ENCODE measurements around the gene TSPAN4.

The TSPAN4 gene

DNA sequence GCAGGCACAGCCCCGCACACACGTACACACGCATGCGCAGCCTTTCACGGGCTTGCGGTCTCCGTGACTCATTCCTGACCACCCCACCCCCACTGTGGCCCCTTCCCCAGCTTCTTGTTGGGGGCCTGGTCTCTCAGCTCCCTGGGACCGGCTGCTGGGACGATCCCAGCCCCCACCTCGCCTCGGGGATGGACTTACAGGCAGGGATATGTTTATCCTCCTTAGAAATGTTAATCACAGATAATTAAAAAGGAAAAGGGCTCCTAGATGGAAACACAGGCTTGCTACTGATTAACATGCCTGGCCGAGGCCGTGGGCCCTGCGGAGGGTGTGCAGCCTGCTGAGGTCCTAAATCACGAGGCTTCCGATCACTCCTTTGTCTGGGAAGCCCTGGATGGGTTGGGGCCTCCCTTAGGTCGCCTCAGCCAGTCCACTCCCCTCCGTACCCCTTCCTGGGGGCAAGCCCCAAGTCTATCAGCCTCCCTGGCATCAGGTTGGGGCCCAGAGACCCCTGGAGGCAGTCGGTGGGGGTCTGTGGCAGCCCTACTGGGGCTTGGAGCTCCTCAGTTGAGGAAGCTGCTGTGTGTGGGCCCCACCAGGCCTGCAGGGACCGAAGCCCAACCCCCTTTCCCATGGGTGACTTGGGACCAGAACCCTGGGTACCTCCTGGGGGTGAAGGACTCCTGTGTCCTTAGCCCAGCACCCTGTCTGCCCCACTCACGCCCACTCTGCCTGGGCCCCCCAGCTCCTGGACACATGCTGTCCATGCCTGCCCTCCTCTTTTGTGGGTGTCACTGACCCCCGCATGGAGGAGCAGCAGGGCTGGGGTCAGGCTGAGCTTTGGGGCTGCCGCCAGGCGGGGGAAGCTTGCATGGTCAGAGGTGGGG is 20.6 kb downstream of the TSPAN4 start:
- Mint-ChIP-seq H3K27me3 (ENCODE audit: low read depth) (no peaks in the 10 kb centered on the region), H3K27ac (peak overlapping the region; percentile 88 to 92 (median 90)), H3K9me3 (no peaks in the 10 kb centered on the region), H3K4me3 (peak overlapping the region; percentile 32 to 61 (median 55)), H3K4me1 (peaks cover 19% of the 10 kb centered on the region), H3K36me3 (ENCODE audit: low read depth) (no peaks in the 10 kb centered on the region)
- TF ChIP-seq, protein P1, sequence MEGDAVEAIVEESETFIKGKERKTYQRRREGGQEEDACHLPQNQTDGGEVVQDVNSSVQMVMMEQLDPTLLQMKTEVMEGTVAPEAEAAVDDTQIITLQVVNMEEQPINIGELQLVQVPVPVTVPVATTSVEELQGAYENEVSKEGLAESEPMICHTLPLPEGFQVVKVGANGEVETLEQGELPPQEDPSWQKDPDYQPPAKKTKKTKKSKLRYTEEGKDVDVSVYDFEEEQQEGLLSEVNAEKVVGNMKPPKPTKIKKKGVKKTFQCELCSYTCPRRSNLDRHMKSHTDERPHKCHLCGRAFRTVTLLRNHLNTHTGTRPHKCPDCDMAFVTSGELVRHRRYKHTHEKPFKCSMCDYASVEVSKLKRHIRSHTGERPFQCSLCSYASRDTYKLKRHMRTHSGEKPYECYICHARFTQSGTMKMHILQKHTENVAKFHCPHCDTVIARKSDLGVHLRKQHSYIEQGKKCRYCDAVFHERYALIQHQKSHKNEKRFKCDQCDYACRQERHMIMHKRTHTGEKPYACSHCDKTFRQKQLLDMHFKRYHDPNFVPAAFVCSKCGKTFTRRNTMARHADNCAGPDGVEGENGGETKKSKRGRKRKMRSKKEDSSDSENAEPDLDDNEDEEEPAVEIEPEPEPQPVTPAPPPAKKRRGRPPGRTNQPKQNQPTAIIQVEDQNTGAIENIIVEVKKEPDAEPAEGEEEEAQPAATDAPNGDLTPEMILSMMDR (IDR thresholded peaks at IDR 0.05; ENCODE audit: unreplicated experiment in 3 of 3), result no peak

DNA sequence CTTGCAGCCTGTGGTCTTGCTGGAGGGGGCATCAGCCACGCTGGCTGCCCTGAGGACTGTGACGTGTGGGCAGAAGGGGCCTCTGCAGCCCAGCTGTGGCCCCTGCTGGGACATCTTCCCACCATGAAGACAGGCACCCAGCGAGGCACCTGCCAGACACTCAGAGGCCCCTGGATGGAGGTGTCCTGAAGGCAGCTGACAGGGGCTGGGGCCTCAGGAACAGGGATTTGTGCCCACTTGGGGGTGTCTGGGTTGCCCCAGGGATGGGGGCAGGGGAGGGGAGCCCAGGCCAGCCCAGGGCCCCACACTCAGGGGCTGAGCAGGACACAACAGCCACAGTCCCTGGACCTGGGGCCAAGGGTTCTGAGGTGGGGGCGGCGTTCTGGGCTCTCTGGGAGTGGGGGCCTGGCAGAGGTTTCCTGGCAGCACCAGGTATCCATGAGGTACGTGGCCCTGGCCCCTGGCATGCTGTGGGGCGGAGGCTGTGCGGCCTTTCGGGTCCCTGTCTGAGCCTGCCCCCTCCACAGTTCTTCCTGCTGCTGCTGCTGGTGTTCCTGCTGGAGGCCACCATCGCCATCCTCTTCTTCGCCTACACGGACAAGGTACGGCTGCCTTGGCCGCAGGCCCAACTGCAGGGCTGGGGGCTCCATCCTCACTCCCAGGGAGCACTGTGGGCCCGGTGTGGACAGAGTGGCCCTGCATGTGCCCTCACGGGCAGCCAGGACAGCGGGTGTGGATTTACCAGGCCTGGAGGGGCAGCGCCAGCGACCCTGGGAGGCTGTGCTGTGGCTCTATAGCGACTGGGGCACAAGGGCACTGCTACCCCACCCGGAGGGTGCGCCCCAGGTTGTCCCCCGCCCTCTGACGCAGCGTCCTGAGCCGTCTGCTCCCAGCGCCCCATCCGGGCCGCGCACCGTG is 21.5 kb downstream of the TSPAN4 start:
- TF ChIP-seq, protein P1 (IDR thresholded peaks at IDR 0.05; ENCODE audit: unreplicated experiment in 3 of 3), result no peak
- peaks cover 19% of the 10 kb centered on the region for H3K4me1 Mint-ChIP-seq
- H3K36me3 Mint-ChIP-seq (ENCODE audit: low read depth), result no peaks in the 10 kb centered on the region
- no peak overlapping the region for H3K4me3 Mint-ChIP-seq
- no peaks in the 10 kb centered on the region for H3K27me3 Mint-ChIP-seq (ENCODE audit: low read depth)
- peak overlapping the region; percentile 41 to 92 (median 90) for H3K27ac Mint-ChIP-seq
- H3K9me3 Mint-ChIP-seq, result no peaks in the 10 kb centered on the region

DNA sequence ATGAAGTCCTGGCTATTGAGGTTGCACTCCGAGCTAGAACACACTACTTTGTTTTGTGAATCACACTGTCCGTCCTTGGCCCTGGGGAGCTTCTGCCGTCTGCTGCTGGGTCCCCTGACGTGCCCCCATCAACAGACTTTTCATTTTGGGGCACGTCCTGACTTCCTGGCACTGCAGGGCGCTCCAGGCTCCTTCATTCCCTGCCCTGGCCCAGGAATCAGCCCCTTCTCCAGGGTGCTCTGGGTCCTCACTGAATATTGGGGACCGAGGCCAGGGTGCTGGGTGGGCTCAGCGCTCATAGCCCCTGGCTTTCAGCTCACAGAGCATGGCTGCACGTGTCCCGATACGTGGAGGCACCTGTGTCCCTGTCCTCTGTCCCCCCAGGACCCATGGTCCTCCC is 22.2 kb downstream of the TSPAN4 start:
- no peaks in the 10 kb centered on the region for H3K9me3 Mint-ChIP-seq
- H3K4me1 Mint-ChIP-seq, result peaks cover 13% of the 10 kb centered on the region
- H3K27ac Mint-ChIP-seq, result peak overlapping the region; percentile 40 to 69 (median 68)
- H3K27me3 Mint-ChIP-seq (ENCODE audit: low read depth), result no peaks in the 10 kb centered on the region
- no peaks in the 10 kb centered on the region for H3K36me3 Mint-ChIP-seq (ENCODE audit: low read depth)
- TF ChIP-seq, protein P1 (IDR thresholded peaks at IDR 0.05; ENCODE audit: unreplicated experiment in 3 of 3), result no peak
- H3K4me3 Mint-ChIP-seq, result no peak overlapping the region

GRCh38 chr11:865462-866430 is 23.1 kb downstream of the TSPAN4 start:
- H3K27ac Mint-ChIP-seq, result no peak overlapping the region
- TF ChIP-seq, protein P1 (IDR thresholded peaks at IDR 0.05; ENCODE audit: unreplicated experiment in 3 of 3), result no peak
- H3K9me3 Mint-ChIP-seq, result no peaks in the 10 kb centered on the region
- H3K36me3 Mint-ChIP-seq (ENCODE audit: low read depth), result no peaks in the 10 kb centered on the region
- H3K4me1 Mint-ChIP-seq, result peaks cover 12% of the 10 kb centered on the region
- no peaks in the 10 kb centered on the region for H3K27me3 Mint-ChIP-seq (ENCODE audit: low read depth)
- H3K4me3 Mint-ChIP-seq, result no peak overlapping the region

- Mint-ChIP-seq H3K27me3 (ENCODE audit: low read depth) (no peaks in the 10 kb centered on the region), H3K36me3 (ENCODE audit: low read depth) (no peaks in the 10 kb centered on the region), H3K4me3 (no peak overlapping the region), H3K27ac (no peak overlapping the region), H3K9me3 (no peaks in the 10 kb centered on the region), H3K4me1 (peaks cover 11% of the 10 kb centered on the region)
- TF ChIP-seq, protein P1 (IDR thresholded peaks at IDR 0.05; ENCODE audit: unreplicated experiment in 3 of 3), result no peak
Observed at GRCh38 chr11:866481-866880, 23.8 kb downstream of the TSPAN4 start.

Data from nephron (organoid).